ENCODE measurements around the gene RSBN1.
A peak's percentile ranks its signal among the peaks of the same experiment; 100 is the strongest.

RSBN1 gene

GRCh38 chr1:113811888-113812660, at the start of gene RSBN1:
Gene RSBN1 (minus strand): TSS chr1:113812476. CDS start chr1:113812412, 64 bp downstream.
- peak; percentile 100 for DNase-seq (ENCODE audit: low read depth)
- peak within 1 kb of the TSS; percentile 90 for H3K4me3 ChIP-seq (ENCODE audit: low read length)
- peak; percentile 18 for TF ChIP-seq CTCF (IDR thresholded peaks at IDR 0.05; ENCODE audit: insufficient read depth, low read depth, low read length, missing control alignments)

DNA sequence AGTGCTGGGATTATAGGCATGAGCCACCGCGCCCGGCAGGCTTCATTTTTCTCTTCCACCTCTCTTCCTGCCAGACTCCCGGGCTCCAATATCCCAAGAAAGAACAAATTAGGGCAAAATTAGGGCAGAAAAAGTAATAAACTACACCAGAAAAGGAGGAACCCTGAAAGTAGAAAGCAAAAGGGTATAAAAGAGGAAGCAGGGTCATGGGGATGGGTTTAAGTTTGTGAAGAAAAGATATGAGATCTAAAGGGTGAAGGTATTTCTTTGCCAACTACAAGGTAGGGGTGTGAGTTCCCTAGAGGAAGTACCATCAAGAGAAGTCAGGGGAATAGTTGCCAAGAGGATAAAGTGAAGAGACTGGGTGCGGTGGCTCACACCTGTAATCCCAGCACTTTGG, 49.4 kb upstream of the RSBN1 start:
- no peak for DNase-seq (ENCODE audit: low read depth)
- TF ChIP-seq CTCF (IDR thresholded peaks at IDR 0.05; ENCODE audit: insufficient read depth, low read depth, low read length, missing control alignments) = no peak
- H3K4me3 ChIP-seq (ENCODE audit: low read length) = no peak overlapping the region

DNA sequence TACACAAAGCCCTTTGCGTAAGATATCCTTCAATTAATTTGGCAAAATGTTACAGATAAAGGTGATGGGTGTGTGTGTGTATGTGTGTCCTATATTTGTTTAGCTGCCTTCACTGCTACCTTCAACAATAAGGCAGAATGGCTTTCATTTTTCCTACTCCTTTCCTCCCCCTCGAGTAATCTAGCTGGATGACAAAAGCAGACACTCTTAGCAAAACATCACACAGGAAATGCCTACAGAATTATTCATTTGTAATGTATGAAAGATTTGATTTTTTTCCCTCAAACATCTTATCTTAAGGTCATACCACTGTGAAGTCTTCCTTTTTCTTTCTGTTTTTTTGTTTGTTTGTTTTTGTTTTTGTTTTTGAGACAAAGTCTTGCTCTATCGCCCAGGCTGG, 48.6 kb upstream of the RSBN1 start:
- H3K4me3 ChIP-seq (ENCODE audit: low read length) = no peak overlapping the region
- peak; percentile 56 for DNase-seq (ENCODE audit: low read depth)
- TF ChIP-seq CTCF (IDR thresholded peaks at IDR 0.05; ENCODE audit: insufficient read depth, low read depth, low read length, missing control alignments) = no peak

DNA sequence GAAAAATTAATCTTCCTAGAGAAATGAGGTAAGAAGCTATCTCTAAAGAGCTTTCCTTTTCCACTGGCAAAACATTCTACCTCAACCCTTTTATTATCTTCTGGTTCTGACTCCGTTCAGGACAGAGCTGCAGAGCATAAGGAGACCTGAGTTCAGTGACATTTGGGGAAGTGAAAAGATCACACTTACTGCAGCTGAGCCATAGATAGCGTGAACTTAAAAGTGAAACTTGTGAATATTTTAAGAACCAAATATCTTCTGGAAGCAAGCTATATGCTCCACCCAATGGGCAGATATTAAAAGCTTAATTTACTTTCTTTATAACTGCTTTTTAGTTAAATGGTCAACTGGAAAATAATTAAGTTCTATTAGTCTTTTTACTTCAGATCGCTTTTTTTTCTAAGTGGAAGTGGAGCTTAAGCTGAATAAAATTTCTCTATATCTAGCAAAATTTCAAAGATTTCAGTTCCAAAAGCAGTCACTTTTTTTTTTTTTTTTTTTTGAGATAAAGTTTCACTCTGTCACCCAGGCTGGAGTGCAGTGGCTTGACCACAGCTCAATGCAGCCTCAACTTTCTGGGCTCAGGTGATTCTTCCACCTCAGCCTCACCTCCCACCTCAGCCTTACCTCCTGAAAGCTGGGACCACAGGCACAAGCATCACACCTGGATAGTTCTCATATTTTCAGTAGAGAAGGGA, 47.4 kb upstream of the RSBN1 start:
- no peak for DNase-seq (ENCODE audit: low read depth)
- H3K4me3 ChIP-seq (ENCODE audit: low read length) = no peak overlapping the region

DNA sequence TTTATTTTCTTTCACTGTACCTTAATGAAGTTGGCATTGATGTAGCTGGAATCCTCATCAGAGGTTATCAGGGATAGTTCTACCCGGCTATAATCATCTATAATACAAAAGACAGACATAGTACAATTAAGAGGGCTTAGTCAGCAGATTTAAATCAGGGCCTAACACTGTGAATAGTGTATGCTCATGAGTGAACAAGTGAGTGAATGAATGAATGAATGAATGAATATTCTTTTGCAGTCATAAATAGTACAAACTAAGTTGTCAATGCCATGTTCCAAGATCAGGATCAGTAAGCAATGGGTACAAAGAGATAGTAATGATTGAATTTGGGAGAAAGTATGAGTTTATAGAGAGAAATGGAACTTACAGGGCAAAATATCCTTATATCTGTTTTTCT, 46.7 kb upstream of the RSBN1 start:
- no peak for TF ChIP-seq CTCF (IDR thresholded peaks at IDR 0.05; ENCODE audit: insufficient read depth, low read depth, low read length, missing control alignments)
- H3K4me3 ChIP-seq (ENCODE audit: low read length) = no peak overlapping the region
- no peak for DNase-seq (ENCODE audit: low read depth)

More for the DNA sequence above, 47.4 kb upstream of the RSBN1 start:
- TF ChIP-seq CTCF (IDR thresholded peaks at IDR 0.05; ENCODE audit: insufficient read depth, low read depth, low read length, missing control alignments) = no peak

DNA sequence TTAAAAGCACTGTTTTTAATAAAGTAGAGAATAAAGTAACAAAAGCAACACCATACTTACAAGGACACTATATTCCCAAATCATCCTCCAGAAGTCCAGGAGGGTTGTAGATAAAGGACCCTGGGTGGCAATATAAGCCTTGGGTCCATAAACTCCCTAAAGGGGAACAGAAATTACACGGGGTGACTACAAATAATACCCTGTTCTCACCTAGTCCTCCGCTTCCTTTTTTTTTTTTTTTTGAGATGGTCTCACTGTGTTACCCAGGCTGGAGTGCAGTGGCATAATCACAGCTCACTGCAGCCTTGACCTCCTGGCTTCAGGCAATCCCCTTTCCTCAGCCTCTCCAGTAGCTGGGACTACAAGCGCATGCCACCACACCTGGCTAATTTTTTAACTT, 46.1 kb upstream of the RSBN1 start:
- TF ChIP-seq CTCF (IDR thresholded peaks at IDR 0.05; ENCODE audit: insufficient read depth, low read depth, low read length, missing control alignments) = no peak
- no peak overlapping the region for H3K4me3 ChIP-seq (ENCODE audit: low read length)
- DNase-seq (ENCODE audit: low read depth) = no peak

Measured in epithelial cell of esophagus (primary cell).